NT2/D1 (cell line): ENCODE data around the gene TRAF1.

Source experiments
- DNase-seq: peaks from one replicate; pipeline ENCODE4 v3.0.0-alpha.2; 2011; ENCODE audit warnings: low read depth, low spot score
- H3K27me3 ChIP-seq: 2 replicates; pipeline ENCODE4 v1.6.0; 2011; ENCODE audit warnings: mild to moderate bottlenecking; ENCODE audit not compliant: insufficient read length, insufficient read depth
- H3K36me3 ChIP-seq: 2 replicates; pipeline ENCODE4 v1.6.1; 2011; ENCODE audit warnings: mild to moderate bottlenecking, low read length, mixed read lengths; ENCODE audit not compliant: insufficient read depth, insufficient read length
- H3K4me1 ChIP-seq: 2 replicates; pipeline ENCODE4 v1.5.1; 2011; ENCODE audit not compliant: insufficient read depth, insufficient read length
- H3K4me3 ChIP-seq: 2 replicates; pipeline ENCODE4 v1.5.1; 2011; ENCODE audit warnings: low read depth; ENCODE audit not compliant: insufficient read length
- H3K9ac ChIP-seq: 2 replicates; pipeline ENCODE4 v1.6.0; 2011; ENCODE audit warnings: low read depth; ENCODE audit not compliant: insufficient read length
- H3K9me3 ChIP-seq: 2 replicates; pipeline ENCODE4 v1.5.1; 2011; ENCODE audit warnings: mild to moderate bottlenecking, low read length; ENCODE audit not compliant: insufficient read depth
- SUZ12 ChIP-seq: IDR thresholded peaks from 2 replicates; pipeline ENCODE4 v1.6.1; 2011; ENCODE audit not compliant: insufficient read length, insufficient read depth; ENCODE audit errors: extremely low read depth
- YY1 ChIP-seq: IDR thresholded peaks from 2 replicates; pipeline ENCODE4 v1.6.1; 2011; ENCODE audit not compliant: insufficient read length, insufficient read depth
- ZNF274 ChIP-seq: IDR thresholded peaks from 2 replicates; pipeline ENCODE4 v1.6.1; 2011; ENCODE audit warnings: mild to moderate bottlenecking, low read depth, low read length

Gene TRAF1

GRCh38 chr9:120901755-120902568 lies 24.6 kb downstream of the TRAF1 start:
- Histone ChIP-seq H3K36me3 (peaks cover 6% of the 10 kb centered on the region), H3K4me3 (no peak overlapping the region), H3K4me1 (peaks cover 4% of the 10 kb centered on the region), H3K9me3 (no peaks in the 10 kb centered on the region), H3K9ac (no peak overlapping the region), H3K27me3 (no peaks in the 10 kb centered on the region)
- no peak for DNase-seq
- TF ChIP-seq SUZ12: no peak
- TF ChIP-seq ZNF274: no peak
- no peak for TF ChIP-seq YY1

GRCh38 chr9:120900824-120901223 lies 25.8 kb downstream of the TRAF1 start:
- H3K9me3 ChIP-seq: no peaks in the 10 kb centered on the region
- peaks cover 6% of the 10 kb centered on the region for H3K36me3 ChIP-seq
- no peak for TF ChIP-seq YY1
- no peak for TF ChIP-seq SUZ12
- TF ChIP-seq ZNF274: no peak
- H3K4me3 ChIP-seq: no peak overlapping the region
- peaks cover 4% of the 10 kb centered on the region for H3K4me1 ChIP-seq
- DNase-seq: no peak
- no peaks in the 10 kb centered on the region for H3K27me3 ChIP-seq
- H3K9ac ChIP-seq: no peak overlapping the region

GRCh38 chr9:120899490-120900068 lies 27.0 kb downstream of the TRAF1 start:
- Histone ChIP-seq H3K4me1 (peaks cover 4% of the 10 kb centered on the region), H3K9me3 (no peaks in the 10 kb centered on the region), H3K9ac (no peak overlapping the region), H3K4me3 (no peak overlapping the region), H3K36me3 (peaks cover under 1% of the 10 kb centered on the region), H3K27me3 (no peaks in the 10 kb centered on the region)
- TF ChIP-seq ZNF274 (no peak), YY1 (no peak), SUZ12 (no peak)
- no peak for DNase-seq

- TF ChIP-seq YY1 (no peak), ZNF274 (no peak), SUZ12 (no peak)
- DNase-seq: no peak
- H3K36me3 ChIP-seq: no peaks in the 10 kb centered on the region
- H3K9ac ChIP-seq: no peak overlapping the region
- H3K9me3 ChIP-seq: no peaks in the 10 kb centered on the region
- H3K4me3 ChIP-seq: no peak overlapping the region
- no peaks in the 10 kb centered on the region for H3K27me3 ChIP-seq
- peaks cover 4% of the 10 kb centered on the region for H3K4me1 ChIP-seq
Observed at GRCh38 chr9:120898396-120898795, 28.2 kb downstream of the TRAF1 start.

DNA sequence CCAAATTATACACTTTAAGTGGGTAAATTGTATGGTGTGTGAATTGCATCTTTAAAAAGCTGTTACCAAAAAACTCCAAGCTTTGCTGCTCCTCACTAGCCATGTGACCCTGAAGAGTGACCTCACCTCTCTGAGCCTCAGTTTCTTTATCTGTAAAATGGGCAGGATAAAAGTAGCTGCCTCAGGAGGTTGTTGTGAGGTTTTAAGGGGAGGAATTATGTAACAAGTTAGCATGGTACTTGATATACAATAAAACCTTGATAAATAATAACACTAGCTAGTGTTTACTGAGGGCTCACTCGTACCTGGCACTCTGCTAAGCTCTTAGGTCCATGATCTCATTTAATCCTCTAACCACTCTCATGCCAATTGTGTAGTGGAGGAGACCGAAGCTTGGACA lies 30.6 kb downstream of the TRAF1 start:
- Histone ChIP-seq H3K27me3 (no peaks in the 10 kb centered on the region), H3K9ac (no peak overlapping the region), H3K4me3 (no peak overlapping the region), H3K36me3 (no peaks in the 10 kb centered on the region), H3K9me3 (no peaks in the 10 kb centered on the region), H3K4me1 (peaks cover 5% of the 10 kb centered on the region)
- no peak for DNase-seq
- no peak for TF ChIP-seq YY1
- TF ChIP-seq SUZ12: no peak
- TF ChIP-seq ZNF274: no peak

GRCh38 chr9:120894321-120895148 lies 32.1 kb downstream of the TRAF1 start:
- Histone ChIP-seq H3K9ac (no peak overlapping the region), H3K36me3 (no peaks in the 10 kb centered on the region), H3K4me1 (peaks cover 12% of the 10 kb centered on the region), H3K4me3 (no peak overlapping the region), H3K27me3 (no peaks in the 10 kb centered on the region), H3K9me3 (no peaks in the 10 kb centered on the region)
- TF ChIP-seq SUZ12 (no peak), YY1 (no peak), ZNF274 (no peak)
- DNase-seq: no peak

DNA sequence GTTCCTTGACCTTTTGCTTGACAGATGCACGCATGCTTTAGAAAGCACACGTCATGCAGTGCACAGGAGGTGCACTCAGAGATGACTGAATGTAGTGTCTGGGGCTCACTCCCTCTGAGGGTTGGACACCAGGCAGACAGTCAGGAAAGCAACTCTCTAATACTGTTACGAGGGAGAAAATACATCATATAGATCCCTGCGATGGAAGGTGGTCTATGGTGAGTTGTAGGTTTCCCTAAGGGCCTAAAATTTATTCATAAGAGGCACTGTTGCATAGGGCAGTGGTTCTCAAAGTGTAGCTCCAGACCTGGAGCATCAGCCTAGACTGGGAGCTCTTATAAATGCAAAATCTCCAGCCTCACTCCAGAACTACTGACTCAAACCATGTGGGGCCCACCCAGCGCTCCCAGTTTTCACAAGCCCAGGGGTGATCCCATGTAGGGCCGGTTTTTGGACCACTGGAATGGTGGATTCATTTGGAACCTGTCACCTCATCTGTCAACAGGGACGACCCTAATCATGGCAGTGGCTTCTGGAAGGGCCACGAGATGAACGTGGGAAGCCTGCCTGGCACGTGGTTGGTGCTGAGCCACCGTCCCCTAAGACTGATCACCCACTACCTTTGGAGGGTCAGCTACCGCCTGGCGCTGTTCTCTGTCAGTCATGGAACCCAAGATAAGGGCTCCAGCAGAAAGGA lies 32.8 kb downstream of the TRAF1 start:
- no peaks in the 10 kb centered on the region for H3K27me3 ChIP-seq
- DNase-seq: no peak
- no peaks in the 10 kb centered on the region for H3K9me3 ChIP-seq
- peaks cover 12% of the 10 kb centered on the region for H3K4me1 ChIP-seq
- H3K36me3 ChIP-seq: no peaks in the 10 kb centered on the region
- H3K9ac ChIP-seq: no peak overlapping the region
- no peak for TF ChIP-seq YY1
- TF ChIP-seq SUZ12: no peak
- TF ChIP-seq ZNF274: no peak
- no peak overlapping the region for H3K4me3 ChIP-seq
